Colonic mucosa (tissue), 4 donors: ENCODE measurements around the gene PTPRM. TPM values are rescaled to one million over a fixed set of nuclear protein-coding genes. Genes with fewer than 3 reads are reported as not detected.
A peak's percentile ranks its signal among the peaks of the same experiment; 100 is the strongest.

ENCODE experiments used
- DNase-seq: peaks from one replicate; pipeline ENCODE4 v3.0.0-alpha.2; 2020
- H3K27ac ChIP-seq: fragments of 200-600 bp; one replicate; pipeline ENCODE4 v1.8.0; 2021
- H3K27me3 ChIP-seq: fragments of 200-600 bp; one replicate; pipeline ENCODE4 v1.8.0; 2021
- H3K36me3 ChIP-seq: fragments of 200-600 bp; one replicate; pipeline ENCODE4 v1.8.0; 2021
- H3K4me1 ChIP-seq: fragments of 200-600 bp; one replicate; pipeline ENCODE4 v1.8.0; 2021; ENCODE audit warnings: mild to moderate bottlenecking
- H3K4me3 ChIP-seq: fragments of 200-600 bp; one replicate; pipeline ENCODE4 v1.8.0; 2021
- H3K9ac ChIP-seq, 2 donors: one replicate each; pipeline ENCODE4 v1.7.0; 2013; ENCODE audit warnings: control low read depth in 2 of 2, low read depth in 2 of 2, low read length in 2 of 2
- H3K9me3 ChIP-seq: fragments of 200-600 bp; one replicate; pipeline ENCODE4 v1.8.0; 2021
- intact Hi-C: fragments of 100-400 bp; cut with DNase I; formaldehyde crosslinking; loops from one replicate; pipeline ENCODE4 v1.14.1; 2022
- total RNA-seq, 2 donors: library from RNA; stranded (reverse); fragmentation: NEBNext Ultra II Directional in 1 of 2; extraction: Animal tissue kit (Norgen Biotek cat#: 25700) in 1 of 2; gene quantifications; one replicate each; pipeline ENCODE4 v1.2.1, GENCODE V29; 2021
- TF ChIP-seq, protein P1 (sequence below): fragments of 200-600 bp; IDR thresholded peaks from one replicate; pipeline ENCODE4 v1.8.0; 2022; ENCODE audit warnings: antibody characterized with exemption, mild to moderate bottlenecking
- donor health status: healthy.
- donor health status: DM: no; HTN: no; CAD: no.
- donor health status: DM: no; HTN: no; CAD: no.

PTPRM gene
- 10 to 100 TPM in 1 of 2 donors, 1 to 10 TPM in 1; 8.1 to 13.9 TPM for total RNA-seq

DNA sequence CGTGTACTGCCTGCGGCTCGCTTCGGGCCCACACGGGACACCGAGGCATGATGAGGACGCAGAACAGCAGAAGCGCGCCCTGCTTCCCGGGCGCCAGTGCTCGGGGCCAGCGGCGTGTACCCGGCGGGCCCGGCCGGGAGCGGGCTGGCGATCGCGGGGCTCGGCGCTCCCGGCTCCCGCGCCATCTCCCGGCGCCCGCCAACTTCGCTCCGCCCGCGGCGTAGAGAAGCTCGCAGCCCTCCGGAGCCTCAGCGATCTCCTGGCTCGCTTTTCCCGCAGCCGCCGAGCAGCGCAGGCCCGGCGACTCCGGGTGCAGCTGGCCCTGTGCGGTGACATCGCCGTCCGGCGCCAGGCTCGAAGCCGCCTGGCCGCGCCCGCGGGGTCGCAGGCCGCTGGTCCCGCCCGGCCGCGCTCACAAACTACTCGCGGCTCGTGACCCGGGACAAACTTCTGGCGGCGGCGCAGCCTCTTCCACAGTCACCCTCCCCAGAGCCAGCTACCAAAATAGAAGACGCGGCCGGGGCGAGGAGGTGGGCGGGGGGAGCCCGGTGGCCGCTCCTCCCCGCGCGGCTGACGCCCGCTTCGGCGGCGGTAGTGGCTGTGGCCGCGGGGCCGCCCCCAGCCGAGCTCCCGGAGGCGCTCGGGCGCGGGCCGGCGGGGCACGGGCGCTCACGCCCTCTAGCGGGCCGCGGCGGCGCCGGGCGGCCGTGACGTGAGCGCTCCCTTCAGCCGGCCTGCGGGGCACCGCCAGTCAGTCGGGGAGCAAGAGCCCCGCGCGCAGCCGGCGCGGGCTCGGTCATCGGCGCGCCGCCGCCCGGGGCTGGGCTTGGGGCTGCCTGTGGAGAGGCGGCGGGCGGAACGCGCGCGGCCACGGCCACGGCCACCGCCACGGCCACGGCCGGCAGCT, at the start of gene PTPRM:
Gene PTPRM, plus strand, starts transcription at position 750 of the 907 bp plus-strand sequence. CDS start 503 bp downstream, outside the sequence.
- Histone ChIP-seq H3K9ac (peak within 1 kb of the TSS; percentile 47 to 76), H3K4me1 (no peaks in the 10 kb centered on the region)

DNA sequence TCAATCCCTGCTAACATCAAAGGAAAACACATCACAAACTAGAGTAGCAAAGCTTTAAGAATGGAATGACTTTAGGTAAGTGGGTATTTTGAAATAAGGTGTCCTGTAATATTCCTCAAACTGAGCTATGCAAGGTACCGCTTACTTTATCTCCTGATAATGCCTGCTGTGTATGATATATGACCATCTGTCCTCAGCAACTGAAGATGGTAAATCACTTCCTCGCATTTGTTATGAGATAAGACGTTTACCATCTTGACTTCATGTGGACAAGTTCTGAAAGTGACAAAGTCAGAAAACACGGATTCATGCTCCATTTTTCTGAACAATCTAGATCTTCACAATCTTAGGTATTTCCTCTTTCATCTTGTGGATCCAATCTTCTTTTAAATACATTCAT, 49.3 kb upstream of the PTPRM start:
- Histone ChIP-seq H3K4me3 (no peak overlapping the region), H3K36me3 (no peaks in the 10 kb centered on the region), H3K9me3 (no peaks in the 10 kb centered on the region), H3K27me3 (no peaks in the 10 kb centered on the region), H3K27ac (no peak overlapping the region), H3K4me1 (no peaks in the 10 kb centered on the region), H3K9ac (no peak overlapping the region)
- TF ChIP-seq, protein P1, sequence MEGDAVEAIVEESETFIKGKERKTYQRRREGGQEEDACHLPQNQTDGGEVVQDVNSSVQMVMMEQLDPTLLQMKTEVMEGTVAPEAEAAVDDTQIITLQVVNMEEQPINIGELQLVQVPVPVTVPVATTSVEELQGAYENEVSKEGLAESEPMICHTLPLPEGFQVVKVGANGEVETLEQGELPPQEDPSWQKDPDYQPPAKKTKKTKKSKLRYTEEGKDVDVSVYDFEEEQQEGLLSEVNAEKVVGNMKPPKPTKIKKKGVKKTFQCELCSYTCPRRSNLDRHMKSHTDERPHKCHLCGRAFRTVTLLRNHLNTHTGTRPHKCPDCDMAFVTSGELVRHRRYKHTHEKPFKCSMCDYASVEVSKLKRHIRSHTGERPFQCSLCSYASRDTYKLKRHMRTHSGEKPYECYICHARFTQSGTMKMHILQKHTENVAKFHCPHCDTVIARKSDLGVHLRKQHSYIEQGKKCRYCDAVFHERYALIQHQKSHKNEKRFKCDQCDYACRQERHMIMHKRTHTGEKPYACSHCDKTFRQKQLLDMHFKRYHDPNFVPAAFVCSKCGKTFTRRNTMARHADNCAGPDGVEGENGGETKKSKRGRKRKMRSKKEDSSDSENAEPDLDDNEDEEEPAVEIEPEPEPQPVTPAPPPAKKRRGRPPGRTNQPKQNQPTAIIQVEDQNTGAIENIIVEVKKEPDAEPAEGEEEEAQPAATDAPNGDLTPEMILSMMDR, result no peak
- DNase-seq, result no peak
- intact Hi-C loops, result no loop called here

More for the DNA sequence above, at the start of gene PTPRM:
- no peaks in the 10 kb centered on the region for H3K36me3 ChIP-seq
- no peaks in the 10 kb centered on the region for H3K9me3 ChIP-seq
- intact Hi-C loops, result loop anchor here (5.0 kb wide), 1 partner anchor 295 kb away; no protein-coding TSS in a partner anchor
- peak within 1 kb of the TSS; percentile 89 for H3K27ac ChIP-seq
- H3K27me3 ChIP-seq, result peaks cover 22% of the 10 kb centered on the region
- H3K4me3 ChIP-seq, result peak within 1 kb of the TSS; percentile 74
- peak; percentile 65 for DNase-seq
- TF ChIP-seq, protein P1, result no peak

DNA sequence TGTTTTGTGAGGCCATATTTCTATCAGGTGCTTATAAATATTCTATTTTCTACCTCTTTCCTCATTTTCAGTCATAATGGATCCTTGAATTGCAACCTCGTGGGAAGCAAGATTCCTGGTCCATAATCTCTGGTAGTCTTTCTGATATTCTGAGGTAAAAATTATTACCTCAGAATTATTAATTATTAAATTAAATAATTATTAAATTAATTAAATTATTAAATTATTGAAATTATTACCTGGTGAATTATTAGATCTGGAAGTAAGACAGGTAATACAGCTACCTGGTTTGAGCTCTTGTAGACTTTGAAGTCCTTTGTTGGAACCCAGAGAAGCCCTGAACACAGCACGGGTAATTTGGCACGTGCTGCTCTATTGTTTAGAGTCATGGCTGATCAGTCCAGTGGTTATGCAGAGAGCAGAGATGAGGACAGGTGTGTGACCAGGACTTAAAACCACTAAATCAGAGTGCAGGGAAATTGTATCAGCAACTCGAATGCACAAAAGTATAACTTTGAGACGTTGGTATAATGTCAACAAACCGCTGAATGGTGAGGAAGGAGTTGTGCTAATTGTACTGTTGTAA, 46.8 kb upstream of the PTPRM start:
- Histone ChIP-seq H3K27ac (no peak overlapping the region), H3K9me3 (no peaks in the 10 kb centered on the region), H3K27me3 (no peaks in the 10 kb centered on the region), H3K36me3 (no peaks in the 10 kb centered on the region), H3K4me1 (no peaks in the 10 kb centered on the region), H3K4me3 (no peak overlapping the region), H3K9ac (no peak overlapping the region)
- intact Hi-C loops, result no loop called here
- TF ChIP-seq, protein P1, result no peak
- no peak for DNase-seq

DNA sequence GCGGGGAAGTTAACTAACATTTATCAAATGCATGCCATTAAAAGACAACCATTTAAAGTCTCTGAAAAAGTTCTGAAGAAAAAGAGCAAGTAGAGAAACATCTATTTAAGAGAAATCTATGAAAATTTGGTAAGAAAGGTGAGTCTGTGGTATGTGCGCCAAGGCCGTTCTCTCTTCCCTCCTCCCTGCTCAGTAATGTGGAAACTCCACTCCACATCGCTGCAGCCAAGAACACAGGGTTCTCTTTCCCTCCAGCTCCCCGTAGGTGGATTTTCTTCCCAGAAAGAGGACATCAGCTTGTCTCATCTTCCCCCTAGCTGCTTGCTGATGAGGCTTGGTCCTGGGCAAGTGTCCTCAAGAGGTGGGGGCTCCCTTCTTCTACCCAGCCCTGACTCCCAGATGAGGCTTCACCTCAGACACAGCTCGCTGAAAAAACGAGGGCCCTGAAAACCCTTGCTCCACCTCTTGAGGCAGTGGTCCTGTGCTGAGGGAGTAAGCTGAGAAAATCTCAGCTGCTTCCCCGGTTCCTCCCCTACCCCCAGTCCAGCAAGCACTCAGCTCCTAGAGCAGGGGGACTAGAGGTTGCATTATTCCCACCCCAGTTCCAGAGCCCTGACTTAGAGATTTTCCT, 45.8 kb upstream of the PTPRM start:
- no peak overlapping the region for H3K27ac ChIP-seq
- DNase-seq, result no peak
- TF ChIP-seq, protein P1, result no peak
- H3K9ac ChIP-seq, result no peak overlapping the region
- no peaks in the 10 kb centered on the region for H3K36me3 ChIP-seq
- H3K4me3 ChIP-seq, result no peak overlapping the region
- H3K4me1 ChIP-seq, result no peaks in the 10 kb centered on the region
- no peaks in the 10 kb centered on the region for H3K27me3 ChIP-seq
- H3K9me3 ChIP-seq, result no peaks in the 10 kb centered on the region
- intact Hi-C loops, result no loop called here

DNA sequence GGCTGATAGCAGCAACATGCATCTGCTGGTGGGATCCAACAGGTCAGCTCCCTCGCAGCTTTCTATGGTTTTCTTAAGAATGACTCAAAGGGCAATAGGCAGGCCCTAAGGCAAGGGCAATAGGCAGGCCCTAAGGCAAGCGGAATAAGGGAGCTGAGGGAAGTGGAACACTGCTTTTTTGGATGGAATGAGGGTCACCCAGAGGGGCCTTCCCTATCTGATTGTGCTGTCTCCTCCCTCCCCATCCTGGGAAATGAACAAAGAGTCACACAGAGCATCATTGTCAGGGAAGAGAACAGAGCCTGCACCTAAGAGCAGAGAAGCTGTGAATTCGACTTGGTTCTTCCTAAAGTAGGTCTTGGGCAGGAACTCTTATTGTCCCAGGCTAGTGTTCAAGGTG, 43.3 kb upstream of the PTPRM start:
- Histone ChIP-seq H3K4me1 (no peaks in the 10 kb centered on the region), H3K27ac (no peak overlapping the region), H3K27me3 (no peaks in the 10 kb centered on the region), H3K36me3 (no peaks in the 10 kb centered on the region), H3K4me3 (no peak overlapping the region), H3K9me3 (no peaks in the 10 kb centered on the region), H3K9ac (no peak overlapping the region)
- intact Hi-C loops, result no loop called here
- TF ChIP-seq, protein P1, result no peak
- no peak for DNase-seq
